GM10248 (cell line): ENCODE results near the gene E2F7.
"Not testable (repeated sequence)": the region's sequence is repeated elsewhere in the genome, so short reads cannot be mapped to it uniquely, and the experiment has no call there.

Experiments
- CTCF ChIA-PET: fragments of 300-600 bp; sonication (Branson Sonifier 250); formaldehyde crosslinking; extraction: SDS; loops from one replicate; lab custom pipeline; 2021; ENCODE audit warnings: antibody characterized with exemption; lab: Yijun Ruan, JAX
- POLR2A ChIA-PET: fragments of 350-650 bp; sonication (Branson Sonifier 250); formaldehyde crosslinking; extraction: SDS; loops from one replicate; lab custom pipeline; 2020; ENCODE audit warnings: antibody characterized with exemption; lab: Yijun Ruan, JAX
- DNase-seq: peaks from one replicate; pipeline ENCODE4 v3.0.0; 2012; ENCODE audit errors: extremely low spot score
- TF ChIP-seq, protein P1 (sequence below): IDR thresholded peaks from 2 replicates; pipeline ENCODE4 v1.5.1; 2012; ENCODE audit warnings: mild to moderate bottlenecking, low read depth; ENCODE audit errors: extremely low read depth, missing control alignments, control extremely low read depth

E2F7 gene

DNA sequence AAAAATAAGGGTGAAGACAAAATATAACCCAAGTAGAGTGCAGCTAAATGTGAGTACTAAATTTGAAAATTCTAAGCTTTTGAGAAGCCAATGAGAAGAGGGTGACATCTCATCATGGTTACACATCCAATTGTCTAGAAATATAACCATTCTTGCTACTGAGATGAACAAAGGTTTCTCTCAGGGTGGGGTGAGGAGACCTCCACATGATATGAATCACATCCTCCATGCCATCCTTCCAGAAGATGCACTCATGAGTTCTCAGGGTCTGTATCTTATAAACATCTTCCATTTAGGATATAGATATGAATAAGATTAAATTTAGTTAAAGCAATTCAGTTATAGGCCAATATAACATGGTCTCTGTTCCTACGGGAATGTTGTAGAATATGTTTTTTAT lies 38.9 kb upstream of the E2F7 start:
- POLR2A ChIA-PET: no interaction called here
- TF ChIP-seq, protein P1, sequence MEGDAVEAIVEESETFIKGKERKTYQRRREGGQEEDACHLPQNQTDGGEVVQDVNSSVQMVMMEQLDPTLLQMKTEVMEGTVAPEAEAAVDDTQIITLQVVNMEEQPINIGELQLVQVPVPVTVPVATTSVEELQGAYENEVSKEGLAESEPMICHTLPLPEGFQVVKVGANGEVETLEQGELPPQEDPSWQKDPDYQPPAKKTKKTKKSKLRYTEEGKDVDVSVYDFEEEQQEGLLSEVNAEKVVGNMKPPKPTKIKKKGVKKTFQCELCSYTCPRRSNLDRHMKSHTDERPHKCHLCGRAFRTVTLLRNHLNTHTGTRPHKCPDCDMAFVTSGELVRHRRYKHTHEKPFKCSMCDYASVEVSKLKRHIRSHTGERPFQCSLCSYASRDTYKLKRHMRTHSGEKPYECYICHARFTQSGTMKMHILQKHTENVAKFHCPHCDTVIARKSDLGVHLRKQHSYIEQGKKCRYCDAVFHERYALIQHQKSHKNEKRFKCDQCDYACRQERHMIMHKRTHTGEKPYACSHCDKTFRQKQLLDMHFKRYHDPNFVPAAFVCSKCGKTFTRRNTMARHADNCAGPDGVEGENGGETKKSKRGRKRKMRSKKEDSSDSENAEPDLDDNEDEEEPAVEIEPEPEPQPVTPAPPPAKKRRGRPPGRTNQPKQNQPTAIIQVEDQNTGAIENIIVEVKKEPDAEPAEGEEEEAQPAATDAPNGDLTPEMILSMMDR: no peak
- no peak for DNase-seq
- CTCF ChIA-PET: no interaction called here

DNA sequence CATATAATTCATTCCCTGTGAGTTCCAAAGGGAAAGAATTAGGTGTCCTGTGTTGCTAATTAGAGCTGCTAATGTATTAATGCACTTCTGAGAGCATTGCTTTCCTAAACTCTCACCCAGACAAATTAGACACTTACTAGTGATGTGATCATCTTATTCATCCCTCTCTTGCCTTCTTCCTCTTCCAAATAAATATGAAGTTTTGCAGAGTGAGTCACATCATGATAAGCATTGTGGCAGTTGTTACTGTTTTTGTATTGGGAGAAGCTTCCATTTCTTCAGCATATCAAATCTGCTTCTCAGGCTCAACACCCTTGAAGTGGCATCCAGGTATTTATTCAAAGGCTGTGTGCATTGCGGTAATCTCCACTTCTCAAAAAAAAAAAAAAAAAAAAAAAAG lies 37.3 kb upstream of the E2F7 start:
- no peak for DNase-seq
- ChIA-PET POLR2A (interaction anchor here (0.6 kb wide), 1 partner anchor 1868 kb away, joined by 3 read pairs; no protein-coding TSS in a partner anchor), CTCF (interaction anchor here (1.0 to 1.8 kb wide), 3 partner anchors 9 to 19 kb away, joined by 3 to 4 read pairs (median 3); no protein-coding TSS in a partner anchor)
- TF ChIP-seq, protein P1: no peak

DNA sequence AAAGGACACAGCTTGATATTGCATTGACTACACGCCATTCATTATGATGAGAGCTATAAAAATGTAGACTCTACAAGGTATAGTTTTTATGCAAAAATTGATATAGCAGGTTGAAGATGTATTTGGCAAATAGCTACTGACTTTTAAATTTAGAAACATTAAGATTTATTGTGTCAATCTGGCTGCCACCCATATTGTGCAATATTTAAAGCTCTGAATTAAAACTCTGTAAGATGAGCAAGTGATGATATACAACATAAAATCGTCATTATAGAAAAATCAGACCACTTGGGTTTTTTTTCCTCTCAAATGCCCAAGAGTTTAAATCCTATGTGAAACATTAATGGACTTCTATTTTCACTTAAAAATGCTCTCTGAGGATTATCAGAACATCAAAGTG lies 36.8 kb upstream of the E2F7 start:
- ChIA-PET CTCF (interaction anchor here (1.0 to 1.8 kb wide), 3 partner anchors 9 to 20 kb away, joined by 3 to 4 read pairs (median 3); no protein-coding TSS in a partner anchor), POLR2A (no interaction called here)
- TF ChIP-seq, protein P1: no peak
- DNase-seq: no peak

DNA sequence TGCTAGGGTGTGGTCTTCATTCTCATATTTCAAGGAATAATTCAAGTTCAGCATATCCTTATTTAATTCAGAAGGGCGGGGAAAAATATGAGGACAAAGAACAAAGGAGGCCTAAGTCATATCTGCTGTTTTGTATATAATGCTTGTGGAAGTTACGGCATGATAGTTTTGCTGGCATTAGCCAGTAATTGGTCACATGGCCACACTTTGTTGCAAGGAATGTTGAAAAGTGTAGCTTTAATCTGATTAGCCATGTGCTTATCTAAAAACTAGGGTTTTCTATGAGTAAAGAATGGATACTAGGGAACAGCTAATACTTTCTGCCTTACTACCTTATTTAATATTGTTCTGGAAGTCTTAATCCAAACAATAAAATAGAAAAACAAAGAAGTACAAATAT lies 34.4 kb upstream of the E2F7 start:
- TF ChIP-seq, protein P1: no peak
- CTCF ChIA-PET: no interaction called here
- no peak for DNase-seq
- POLR2A ChIA-PET: no interaction called here

DNA sequence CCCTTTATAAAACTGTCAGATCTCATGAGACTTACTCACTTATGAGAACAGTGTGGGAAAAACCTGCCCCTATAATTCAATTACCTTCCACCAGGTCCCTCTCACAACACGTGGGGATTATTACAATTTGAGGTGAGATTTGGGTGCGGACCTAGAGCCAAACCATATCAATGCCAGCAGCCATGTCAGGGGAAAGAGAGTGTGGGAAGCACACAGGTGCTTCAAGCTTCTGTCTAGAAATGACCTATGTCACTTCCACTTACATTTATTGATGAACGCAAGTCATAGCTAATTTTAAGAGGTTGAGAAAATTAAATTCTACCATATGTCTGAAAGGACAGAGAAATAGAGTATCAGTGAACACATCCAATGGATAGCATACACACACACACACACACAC lies 32.5 kb upstream of the E2F7 start:
- ChIA-PET POLR2A (no interaction called here), CTCF (no interaction called here)
- TF ChIP-seq, protein P1: no peak
- no peak for DNase-seq

DNA sequence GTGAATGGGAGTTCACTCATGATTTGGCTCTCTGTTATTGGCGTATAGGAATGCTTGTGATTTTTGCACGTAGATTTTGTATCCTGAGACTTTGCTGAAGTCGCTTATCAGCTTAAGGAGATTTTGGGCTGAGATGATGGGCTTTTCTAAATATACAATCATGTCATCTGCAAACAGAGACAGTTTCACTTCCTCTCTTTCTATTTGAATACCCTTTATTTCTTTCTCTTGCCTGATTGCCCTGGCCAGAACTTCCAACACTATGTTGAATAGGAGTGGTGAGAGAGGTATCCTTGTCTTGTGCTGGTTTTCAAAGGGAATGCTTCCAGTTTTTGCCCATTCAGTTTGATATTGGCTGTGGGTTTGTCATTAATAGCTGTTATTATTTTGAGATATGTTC lies 26.9 kb upstream of the E2F7 start:
- DNase-seq, POLR2A ChIA-PET: not testable (repeated sequence)
- CTCF ChIA-PET: interaction anchor here (1.4 kb wide), 1 partner anchor 33 kb away, joined by 4 read pairs; no protein-coding TSS in a partner anchor

DNA sequence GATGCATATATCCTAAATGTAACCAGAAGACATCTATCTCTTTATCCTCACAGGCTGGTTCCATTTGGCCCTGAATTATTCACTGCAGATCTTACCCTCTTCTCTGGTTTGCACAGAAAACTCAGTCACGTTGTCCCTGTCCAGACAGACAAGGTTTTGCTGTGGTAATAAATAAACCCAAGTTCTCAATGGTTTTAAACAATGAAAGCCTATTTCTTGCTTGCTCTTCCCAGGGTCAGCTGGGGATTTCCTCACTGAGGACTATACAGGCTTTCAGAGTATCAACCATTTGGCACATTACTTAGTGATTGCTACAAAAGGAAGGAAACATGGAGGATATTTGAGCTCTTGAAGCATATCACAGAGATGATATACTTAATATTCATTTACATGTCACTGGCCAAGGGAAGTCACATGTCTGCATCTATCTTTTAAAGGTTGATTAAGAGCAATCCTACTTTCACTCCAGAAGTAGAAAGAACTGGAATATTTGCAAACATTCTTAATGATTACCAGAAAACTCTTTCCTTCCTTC lies 24.4 kb upstream of the E2F7 start:
- TF ChIP-seq, protein P1: no peak
- CTCF ChIA-PET: interaction anchor here (1.1 kb wide), 1 partner anchor 12 kb away, joined by 3 read pairs; no protein-coding TSS in a partner anchor
- POLR2A ChIA-PET: no interaction called here
- no peak for DNase-seq
